Islet of Langerhans (tissue), 1 donor: Measurements from ENCODE around the gene HMSD.
"Not testable (repeated sequence)": the region's sequence is repeated elsewhere in the genome, so short reads cannot be mapped to it uniquely, and the experiment has no call there.

ENCODE experiments used
- FAIRE-seq: peaks from one replicate; lab custom pipeline; 2011; peaks lifted over from hg19 to GRCh38; lab: Jason Lieb, UNC

HMSD gene, protein sequence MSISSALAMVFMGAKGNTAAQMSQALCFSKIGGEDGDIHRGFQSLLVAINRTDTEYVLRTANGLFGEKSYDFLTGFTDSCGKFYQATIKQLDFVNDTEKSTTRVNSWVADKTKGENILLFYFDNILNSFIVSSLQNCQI

DNA sequence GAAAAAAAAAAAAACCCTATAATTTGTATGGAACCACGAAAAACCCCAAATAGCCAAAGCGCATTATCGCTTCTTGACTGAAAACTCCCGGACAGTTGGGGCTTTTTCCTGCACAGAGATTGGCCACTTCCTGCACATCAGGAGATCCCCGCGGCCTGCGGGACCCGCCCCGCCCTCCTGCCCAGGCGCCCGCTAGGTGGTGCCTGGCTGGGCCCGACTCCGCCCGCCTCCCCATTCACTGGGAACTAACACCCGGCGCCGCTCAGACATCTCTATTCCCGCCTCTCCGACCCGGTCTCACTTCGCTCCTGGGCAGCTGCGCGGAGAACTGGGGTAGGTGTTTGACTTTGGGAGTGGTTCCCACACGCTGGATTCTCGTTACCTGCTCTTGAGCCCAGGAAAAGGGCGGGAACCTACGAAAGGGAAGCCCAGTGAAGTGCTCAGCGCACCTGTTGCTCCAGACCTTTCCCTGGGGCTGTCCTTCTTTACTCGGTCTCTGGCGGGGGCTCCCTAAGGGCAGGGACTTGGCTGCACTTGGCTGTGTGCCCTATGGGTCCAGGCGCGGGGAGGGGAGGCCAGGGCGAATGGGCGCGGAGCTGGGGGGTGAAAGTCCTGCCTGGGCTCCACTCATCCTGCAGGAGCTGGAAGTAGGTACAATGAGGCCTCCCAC, at the start of gene HMSD:
Gene HMSD, plus strand, starts transcription at position 234 of the 670 bp plus-strand sequence. CDS start 4,155 bp downstream, outside the sequence.
- FAIRE-seq, result no peak

DNA sequence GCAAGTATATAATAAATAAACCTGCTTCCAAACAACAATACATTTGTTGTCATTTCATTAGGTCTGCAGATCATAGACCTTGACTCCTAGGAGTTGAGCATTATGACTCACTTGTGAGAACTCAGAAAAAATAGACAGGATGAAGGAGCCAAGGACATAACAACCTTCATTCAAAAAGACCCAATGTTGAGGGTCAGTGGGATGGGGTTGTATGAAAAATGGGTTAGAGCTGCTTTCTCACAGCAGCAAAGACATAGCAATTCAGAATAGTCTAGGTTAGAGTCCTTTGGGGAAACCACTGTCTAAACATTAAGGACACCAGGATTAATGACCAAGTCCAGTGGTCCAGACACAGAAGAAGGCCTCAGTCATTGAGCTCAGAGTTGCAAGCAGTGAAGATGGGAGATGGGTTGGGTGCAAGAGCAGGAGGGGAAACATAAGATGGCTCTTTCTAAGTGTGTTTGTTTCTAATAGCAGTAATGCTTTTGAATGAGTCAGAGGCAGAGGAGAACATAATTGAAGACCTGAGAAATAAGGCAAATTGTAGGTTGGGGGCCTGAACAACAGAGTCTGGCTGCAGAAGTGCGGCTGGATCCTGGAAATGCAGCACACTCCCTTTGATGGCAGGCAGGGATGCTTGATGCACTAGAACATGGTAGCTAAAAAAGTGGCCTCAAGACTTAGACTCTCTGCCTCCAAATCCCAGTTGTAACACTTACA, 45.1 kb upstream of the HMSD start:
- FAIRE-seq, result no peak

DNA sequence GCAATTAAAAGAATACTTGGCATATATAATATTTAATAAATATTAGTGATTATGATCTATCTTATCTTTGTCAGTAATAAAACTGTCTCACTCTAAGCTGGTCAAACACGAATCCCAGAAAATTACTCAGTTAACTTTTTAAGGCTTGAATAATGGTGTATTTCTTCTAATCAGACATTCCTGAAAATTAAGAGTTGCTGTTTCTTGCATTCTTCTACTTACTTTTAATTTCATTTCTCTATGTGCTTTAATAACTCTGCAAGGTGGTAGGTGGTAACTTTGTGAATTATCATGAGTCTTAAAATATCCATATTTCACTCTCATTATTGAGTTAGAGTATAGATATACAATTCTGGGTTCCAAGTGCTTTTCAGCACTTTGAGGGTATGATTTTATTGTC, 44.4 kb upstream of the HMSD start:
- FAIRE-seq, result no peak

DNA sequence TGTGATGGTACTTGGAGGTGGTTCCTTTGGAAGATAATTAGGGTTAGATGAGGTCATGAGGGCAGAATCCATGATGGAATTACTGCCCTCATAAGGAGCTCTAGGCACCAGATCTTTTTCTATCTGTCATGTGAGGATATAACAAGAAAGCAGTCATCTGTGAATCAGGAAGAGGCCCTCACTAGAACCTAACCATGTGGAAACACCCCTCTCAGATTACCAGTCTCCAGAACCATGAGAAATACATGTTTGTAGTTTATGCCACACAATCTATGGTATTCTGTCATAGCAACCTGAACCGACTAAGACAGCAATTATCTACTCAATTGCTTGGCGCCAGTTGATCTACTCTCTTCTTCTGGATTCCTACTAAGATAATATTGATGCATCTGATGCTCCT, 43.7 kb upstream of the HMSD start:
- FAIRE-seq, result no peak

DNA sequence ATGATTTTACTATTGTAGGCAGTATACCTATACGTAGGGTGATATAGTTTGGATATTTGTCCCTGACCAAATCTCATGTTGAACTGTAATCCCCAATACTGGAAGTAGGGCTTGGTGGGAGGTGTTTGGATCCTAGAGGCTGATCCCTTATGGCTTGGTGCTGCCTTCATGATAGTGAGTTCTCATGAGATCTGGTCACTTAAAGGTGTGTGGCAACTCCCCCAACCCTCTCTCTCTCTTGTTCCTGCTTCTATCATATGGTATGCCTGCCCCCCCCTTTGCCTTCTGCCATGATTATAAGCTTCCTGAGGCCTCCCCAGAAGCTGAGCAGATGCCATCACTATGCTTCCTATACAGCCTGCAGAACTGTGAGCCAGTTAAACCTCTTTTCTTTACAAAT, 43.0 kb upstream of the HMSD start:
- FAIRE-seq, result no peak

DNA sequence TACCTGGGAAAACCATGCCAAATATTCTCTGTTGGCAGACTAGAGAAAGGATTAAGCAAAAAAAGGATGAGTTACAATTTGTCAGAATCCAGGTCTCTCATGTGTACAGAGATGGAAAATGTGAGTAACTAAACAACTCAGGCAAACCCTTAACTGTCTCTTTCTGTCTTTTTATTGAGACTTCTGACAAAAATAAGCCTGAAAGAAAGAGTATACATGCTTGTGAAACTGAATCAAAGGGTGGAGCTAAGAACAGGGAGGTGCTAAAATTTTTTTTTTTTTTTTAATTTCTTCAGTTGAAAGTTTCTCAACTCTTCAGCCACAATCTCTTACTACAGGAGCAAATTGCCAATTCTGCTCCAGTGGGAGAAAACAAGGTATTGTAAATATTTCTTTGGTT, 41.4 kb upstream of the HMSD start, which contains the start of gene SERPINB10:
Gene SERPINB10, plus strand, starts transcription at position 295 of the 400 bp plus-strand sequence. CDS start 7,553 bp downstream, outside the sequence.
- no peak for FAIRE-seq

DNA sequence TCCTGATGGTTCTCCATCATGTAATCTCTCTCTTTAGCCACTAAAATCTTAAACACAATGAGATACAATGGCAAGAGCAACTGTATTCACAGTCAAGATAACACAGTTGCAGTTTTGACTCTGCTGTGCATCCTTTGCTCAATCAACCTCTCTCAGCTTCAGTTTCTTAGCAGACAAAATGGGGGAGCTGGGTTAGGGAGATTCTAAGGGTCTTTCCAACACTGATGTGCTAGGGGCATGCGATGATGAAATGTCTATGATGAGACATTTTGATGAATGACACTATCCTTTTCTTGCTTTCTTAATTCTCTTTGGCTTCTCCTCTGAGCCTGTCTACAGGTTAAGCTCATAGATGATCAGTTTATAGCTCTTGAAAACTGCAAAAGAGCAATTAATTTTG, 40.2 kb upstream of the HMSD start:
- no peak for FAIRE-seq

DNA sequence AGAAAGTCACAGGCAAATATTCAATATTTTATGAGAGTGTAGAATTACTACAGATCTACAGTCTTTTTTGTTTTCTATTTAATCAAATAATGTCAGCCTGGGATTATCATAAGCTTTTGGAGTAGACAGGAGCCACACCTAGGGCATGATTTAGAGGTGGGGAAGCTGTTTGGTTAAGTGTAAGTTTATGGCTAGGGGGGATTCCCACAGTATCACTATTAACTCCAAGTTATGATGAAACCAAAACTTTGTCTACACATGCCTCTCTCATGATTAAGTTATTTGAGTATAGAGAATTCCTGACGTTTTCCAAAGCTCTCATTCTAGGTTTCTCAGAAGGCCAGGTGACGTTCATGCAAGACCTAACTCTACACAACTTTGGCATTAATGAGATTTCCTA, 39.2 kb upstream of the HMSD start:
- no peak for FAIRE-seq

DNA sequence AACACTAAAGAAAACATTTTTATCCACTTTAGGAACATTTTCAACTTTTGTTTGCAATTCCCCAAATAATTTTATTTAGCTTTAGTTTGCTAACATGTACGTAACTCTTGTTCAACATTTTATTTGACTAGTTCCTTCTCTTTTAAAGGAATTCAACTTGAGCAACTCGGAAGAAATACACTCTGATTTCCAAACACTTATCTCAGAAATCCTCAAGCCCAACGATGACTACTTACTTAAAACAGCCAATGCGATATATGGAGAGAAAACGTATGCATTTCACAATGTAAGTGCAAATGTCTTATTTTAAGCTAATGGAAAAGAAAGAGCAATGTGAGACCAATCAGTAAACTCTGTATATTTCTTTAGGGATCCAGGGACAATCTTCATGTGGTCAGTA, 31.3 kb upstream of the HMSD start:
- FAIRE-seq, result no peak

DNA sequence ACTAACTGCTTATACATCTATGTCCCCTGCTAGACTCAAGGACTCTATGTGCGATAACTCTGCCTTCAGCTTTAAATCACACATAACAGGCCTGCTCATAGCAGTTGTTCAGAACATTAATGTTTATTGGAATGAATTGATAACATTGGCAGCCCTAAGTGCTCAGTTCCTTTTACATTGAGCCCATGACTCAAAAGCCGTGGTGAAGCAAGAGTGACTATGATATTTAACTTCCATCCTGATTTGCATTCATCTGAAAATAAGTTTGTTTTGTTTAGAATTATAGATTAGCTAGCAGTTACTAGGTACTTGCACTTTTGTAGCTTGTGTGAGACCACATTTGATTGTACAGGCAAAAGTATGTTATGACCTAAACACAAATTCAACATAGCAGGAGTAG, 27.1 kb upstream of the HMSD start:
- FAIRE-seq, result no peak

DNA sequence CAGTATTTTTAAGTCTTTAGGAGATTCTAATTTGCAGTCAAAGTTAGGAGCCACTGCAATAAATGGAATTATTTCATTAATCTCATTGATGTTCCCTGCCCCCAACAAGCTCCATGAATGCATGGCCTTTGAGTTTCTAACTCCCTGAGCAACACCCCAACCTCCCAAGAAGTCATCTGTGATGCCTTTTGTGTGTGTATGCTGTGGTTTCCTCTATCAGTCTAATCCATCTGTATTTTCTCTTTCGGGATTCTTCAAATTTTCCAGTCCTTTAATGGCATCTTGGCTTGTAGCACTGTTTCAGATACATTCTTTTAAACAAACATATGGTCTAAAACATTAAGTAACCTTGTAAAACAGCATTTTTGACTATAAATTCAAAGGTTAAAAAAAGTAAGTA, 24.6 kb upstream of the HMSD start:
- FAIRE-seq, result no peak

DNA sequence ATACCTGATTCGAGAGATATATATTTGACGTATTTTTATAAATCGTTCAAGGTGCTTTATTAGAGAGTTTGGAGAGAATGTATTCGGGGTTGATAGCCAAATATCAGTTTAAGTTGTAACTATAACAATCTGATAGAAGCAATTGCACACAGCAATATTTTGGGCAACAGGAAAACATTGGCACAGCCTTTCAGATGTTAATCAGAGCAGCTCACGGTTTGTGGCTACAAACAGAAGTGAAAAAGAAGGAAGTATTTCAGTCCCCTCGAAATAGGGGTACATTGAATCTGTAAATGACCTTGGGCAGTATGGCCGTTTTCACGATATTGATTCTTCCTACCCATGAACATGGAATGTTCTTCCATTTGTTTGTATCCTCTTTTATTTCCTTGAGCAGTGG, 20.8 kb upstream of the HMSD start:
- no peak for FAIRE-seq

DNA sequence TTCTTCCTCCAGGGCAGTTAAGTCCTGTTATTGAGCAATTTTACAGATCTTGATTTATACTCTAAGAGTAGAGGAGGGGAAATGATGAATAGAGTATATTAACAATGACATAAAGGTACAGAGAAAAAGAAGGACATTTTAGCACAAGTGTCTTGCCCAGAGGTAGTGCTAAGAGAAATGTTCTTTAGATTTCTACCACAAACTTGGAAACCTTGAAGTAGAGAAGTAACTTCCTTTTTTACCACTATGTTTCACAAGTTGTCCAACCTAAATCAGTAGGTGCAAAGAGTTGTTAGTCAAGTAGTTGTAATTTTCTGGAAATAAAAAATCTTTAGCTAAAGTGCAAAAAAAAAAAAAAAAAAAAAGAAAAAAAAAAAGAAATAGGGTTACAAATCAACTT, 19.7 kb upstream of the HMSD start:
- not testable (repeated sequence) for FAIRE-seq

DNA sequence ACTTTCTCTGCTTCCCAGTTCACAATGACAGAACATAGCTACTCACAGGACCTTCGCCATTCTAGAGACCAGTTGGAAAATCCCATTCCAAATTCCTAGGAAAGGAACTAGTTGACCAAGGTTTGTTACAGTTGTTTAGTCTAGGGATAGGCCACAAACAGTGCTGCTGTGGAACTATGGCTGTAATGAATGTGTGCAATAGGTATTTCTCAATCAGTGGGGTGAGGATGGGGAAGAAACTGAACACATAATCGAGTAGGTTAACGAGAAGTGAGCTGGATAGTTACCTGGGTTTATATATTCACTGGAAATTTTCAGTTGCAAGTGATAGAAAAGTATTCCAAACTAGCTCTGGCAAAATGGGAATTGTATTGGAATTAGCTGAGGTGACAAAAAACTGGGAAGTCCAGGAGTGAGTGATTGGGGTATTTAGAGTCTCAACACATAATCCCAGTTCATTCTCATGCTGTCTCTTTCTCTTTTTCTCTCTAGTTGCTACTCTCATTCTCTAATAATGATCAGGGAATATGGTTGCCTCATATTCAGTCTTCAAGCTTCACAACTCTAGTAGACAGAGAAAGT, 18.2 kb upstream of the HMSD start:
- FAIRE-seq, result no peak

DNA sequence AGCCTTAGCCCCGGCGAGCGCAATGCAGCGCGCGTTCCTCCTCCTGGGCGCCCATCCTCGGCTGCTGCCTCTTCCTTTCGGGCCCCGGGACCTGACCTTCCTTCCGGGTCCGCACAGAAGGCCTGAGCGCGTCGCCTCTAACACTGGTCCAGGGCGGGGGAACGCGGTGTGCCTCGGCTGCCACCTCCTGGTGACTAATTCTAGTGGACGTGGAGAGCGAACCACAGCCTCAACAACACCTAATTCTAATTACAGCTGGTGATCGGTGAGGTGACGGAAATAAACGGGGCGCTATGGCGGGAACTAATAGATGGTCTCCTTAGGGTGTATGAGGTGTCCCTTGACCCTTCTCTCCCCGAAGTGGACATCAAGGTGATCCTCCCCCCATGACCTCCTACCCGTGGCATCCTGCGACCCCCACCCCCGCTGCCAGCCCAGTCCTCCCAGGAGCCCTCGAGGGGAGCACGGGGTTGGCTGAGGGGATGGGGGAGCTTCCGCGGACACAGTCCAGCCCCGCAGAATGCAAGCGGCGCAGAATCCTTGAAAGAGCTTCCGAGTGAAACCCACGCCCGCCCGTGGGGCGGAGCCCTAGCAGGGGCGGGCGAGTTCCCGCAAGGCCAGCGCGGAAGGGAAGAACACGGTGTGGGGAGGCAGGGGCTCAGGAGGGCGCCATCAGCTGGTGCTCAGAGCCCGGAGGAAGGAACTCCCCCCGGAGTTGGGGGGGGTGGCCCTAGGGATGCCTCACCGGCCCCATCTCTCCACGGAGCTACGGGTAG, 12.8 kb upstream of the HMSD start:
- no peak for FAIRE-seq

DNA sequence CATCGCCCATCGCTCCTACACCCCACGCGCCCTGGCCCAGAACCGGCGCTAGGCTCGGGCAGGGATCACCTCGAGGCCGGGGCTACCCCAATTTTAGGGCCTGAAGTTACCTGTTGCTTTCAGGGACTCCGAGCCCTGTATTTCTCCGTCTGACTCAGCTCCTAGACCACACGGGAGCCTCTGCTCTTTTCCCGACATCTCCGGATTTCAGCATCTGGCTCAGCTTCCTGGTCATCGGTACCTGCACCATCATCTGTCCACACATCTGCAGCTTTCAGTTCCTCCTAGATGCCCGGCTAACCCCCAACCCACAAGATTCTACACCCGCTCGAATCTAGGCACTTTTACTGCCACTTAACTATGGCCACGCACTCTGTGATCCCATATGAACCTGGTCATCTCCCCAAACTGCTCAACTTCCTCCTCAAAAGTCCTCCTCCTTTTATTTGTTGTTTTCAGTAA, 12.1 kb upstream of the HMSD start:
- FAIRE-seq, result no peak

DNA sequence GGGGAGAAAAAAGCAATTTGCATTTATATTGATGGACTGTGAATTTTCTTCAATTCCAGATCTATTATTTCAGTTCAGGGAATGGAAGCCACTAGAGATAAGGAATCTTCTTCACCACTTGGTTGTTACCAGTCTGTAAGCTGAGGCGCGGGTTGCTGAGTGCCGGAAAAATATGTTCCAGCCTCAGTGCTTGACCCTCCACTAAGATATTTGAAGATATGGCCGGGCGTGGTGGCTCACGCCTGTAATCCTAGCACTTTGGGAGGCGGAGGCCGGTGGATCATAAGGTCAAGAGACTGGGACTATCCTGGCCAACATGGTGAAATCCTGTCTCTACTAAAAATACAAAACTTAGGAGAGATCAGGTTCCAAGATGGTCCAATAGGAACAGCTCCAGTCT, 9.1 kb upstream of the HMSD start:
- FAIRE-seq, result no peak

DNA sequence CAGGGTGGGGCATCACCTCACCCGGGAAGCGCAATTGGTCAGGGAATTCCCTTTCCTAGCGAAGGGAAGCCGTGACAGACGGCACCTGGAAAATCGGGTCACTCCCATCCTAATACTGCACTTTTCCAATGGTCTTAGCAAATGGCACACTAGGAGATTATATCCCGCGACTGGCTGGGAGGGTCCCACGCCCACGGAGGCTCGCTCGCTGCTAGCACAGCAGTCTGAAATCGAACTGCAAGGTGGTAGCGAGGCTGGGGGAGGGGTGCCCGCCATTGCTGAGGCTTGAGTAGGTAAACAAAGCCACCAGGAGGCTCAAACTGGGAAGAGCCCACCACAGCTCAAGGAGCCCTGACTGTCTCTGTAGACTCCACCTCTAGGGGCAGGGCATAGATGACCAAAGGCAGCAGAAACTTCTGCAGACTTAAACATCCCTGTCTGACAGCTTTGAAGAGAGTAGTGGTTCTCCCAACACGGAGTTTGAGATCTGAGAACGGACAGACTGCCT, 8.5 kb upstream of the HMSD start:
- FAIRE-seq, result not testable (repeated sequence)

DNA sequence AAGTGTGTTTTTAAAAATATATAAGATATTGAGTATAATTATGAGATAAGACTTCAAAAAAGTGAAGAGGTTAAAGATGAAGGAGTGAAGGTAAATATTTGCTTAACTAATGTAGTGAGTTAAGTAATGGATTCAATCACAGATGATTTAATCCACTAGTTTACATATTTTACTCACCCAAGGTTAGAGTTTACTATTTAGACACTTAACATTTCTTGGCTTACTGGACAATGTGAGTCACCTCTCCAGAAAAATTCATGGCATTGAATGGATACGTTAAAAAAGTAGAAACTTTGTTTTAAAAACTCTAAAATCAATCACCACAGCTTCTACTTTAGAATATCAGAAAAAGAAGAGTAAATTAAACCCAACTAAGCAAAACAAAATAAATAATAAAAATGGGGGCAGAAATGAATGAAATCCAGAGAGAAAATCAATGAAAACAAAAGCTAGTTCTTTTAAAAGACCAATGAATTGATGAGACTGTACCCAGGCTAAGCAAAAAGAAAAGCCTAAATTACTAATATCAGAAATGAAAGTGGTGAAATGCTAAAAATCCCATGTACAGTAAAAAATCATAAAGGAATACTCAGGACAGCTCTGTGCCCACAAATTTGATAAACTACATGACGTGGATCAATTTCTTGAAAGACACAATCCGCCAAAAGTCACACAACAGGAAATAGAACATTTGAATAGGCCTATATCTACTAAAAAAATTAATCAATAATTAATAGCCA, 1.9 kb upstream of the HMSD start:
- FAIRE-seq, result no peak

DNA sequence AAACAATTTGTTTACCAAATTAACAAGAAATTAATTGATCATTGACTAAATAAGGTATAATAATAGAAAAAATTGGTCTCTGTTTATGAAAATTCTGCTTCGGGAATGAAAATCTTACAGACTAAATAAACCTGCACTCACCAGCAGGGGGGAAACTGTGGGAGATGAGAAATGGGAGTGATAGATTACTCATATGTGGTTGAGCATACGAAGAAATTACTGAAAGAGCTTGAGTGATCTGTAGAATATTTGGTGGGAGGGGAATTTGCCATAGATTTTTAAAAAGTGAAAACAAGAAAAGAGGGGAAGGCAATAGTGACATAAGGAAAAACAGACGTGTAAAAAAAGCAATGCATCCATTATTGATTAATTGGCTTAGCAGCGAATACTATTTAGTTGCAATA, 2.2 kb downstream of the HMSD start:
- FAIRE-seq, result no peak

DNA sequence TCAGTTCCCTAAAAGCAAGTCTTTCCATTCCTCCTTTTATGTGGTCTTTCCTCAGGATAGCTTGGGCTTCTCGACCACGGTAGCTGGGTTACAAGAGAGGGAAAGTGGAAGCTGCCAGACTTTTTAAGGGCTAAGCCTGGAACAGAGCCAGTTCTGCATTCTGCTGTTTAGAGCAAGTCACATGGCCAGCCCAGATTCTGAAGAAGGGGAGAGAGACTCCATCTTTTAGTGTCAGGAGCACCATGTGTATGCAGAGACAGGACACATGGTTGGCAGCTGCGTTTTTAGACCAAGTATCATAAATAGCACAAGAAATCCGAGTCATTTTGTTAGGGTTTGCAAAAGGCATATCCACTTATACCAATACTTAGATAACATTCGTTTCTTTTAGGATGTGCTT, 4.7 kb downstream of the HMSD start:
- no peak for FAIRE-seq

DNA sequence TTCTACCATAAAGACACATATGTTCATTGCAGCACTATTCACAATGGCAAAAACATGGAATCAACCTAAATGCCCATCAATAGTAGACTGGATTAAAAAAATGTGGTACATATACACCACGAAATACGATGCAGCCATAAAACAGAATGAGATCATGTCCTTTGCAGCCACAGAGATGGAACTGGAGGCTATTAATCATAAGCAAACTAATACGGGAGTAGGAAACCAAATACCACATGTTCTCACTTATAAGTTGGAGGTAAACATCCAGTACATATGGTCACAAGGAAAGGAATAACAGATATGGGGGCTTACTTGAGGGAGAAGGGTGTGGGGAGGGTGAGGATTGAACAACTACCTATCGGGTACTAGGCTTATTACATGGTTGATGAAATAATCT, 7.7 kb downstream of the HMSD start:
- FAIRE-seq, result no peak
